Gastroesophageal sphincter (tissue), 3 donors: Measurements from ENCODE around the gene LENG1.
"Not testable (repeated sequence)": the region's sequence is repeated elsewhere in the genome, so short reads cannot be mapped to it uniquely, and the experiment has no call there.

Source experiments
- EP300 ChIP-seq: sonication (generic); formaldehyde crosslinking; IDR thresholded peaks from one replicate; pipeline ENCODE4 v1.6.1; 2017; ENCODE audit warnings: antibody characterized with exemption, mild to moderate bottlenecking
- POLR2A ChIP-seq, 2 donors: fragments of 450-650 bp; IDR thresholded peaks; one replicate each; pipeline ENCODE4 v1.6.1; 2017; ENCODE audit warnings: antibody characterized with exemption in 2 of 2, mild to moderate bottlenecking in 2 of 2, moderate library complexity in 1 of 2
- POLR2AphosphoS5 ChIP-seq: sonication (generic); formaldehyde crosslinking; IDR thresholded peaks from one replicate; pipeline ENCODE4 v1.6.1; 2017; ENCODE audit warnings: antibody characterized with exemption
- TF ChIP-seq, protein P1 (sequence below), 4 experiments: fragments of 200-600 bp in 2 of 4; fragments of 450-650 bp in 2 of 4; sonication (generic) in 1 of 4; IDR thresholded peaks; one replicate each; pipeline ENCODE4 v1.5.1; 2017 to 2019; ENCODE audit warnings: antibody characterized with exemption in 4 of 4, mild to moderate bottlenecking in 2 of 4, moderate library complexity in 2 of 4

DNA sequence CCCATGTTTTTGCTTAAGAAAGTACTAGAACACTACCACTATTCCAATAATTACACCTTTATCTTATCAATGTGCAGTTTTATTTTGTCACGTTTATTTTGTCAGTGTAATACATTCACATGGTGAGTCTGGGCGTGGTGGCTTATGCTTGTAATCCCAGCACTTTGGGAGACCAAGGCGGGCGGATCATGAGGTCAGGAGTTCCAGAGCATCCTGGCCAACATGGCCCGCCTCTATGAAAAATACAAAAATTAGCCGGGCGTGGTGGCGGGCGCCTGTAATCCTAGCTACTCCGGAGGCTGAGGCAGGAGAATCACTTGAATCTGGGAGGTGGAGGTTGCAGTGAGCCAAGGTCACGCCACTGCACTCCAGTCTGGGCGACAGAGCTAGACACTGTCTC, 34.9 kb upstream of the LENG1 start:
- TF ChIP-seq POLR2A (IDR thresholded peaks at IDR 0.05); EP300; POLR2AphosphoS5: not testable (repeated sequence)
- TF ChIP-seq, protein P1, sequence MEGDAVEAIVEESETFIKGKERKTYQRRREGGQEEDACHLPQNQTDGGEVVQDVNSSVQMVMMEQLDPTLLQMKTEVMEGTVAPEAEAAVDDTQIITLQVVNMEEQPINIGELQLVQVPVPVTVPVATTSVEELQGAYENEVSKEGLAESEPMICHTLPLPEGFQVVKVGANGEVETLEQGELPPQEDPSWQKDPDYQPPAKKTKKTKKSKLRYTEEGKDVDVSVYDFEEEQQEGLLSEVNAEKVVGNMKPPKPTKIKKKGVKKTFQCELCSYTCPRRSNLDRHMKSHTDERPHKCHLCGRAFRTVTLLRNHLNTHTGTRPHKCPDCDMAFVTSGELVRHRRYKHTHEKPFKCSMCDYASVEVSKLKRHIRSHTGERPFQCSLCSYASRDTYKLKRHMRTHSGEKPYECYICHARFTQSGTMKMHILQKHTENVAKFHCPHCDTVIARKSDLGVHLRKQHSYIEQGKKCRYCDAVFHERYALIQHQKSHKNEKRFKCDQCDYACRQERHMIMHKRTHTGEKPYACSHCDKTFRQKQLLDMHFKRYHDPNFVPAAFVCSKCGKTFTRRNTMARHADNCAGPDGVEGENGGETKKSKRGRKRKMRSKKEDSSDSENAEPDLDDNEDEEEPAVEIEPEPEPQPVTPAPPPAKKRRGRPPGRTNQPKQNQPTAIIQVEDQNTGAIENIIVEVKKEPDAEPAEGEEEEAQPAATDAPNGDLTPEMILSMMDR (IDR thresholded peaks at IDR 0.05) = not testable (repeated sequence)
